Retina (tissue), 1 donor: ENCODE data around the gene OR2D2.
A peak's percentile ranks its signal among the peaks of the same experiment; 100 is the strongest.
"Not testable (repeated sequence)": the region's sequence is repeated elsewhere in the genome, so short reads cannot be mapped to it uniquely, and the experiment has no call there.

Experiments
- DNase-seq: peaks from one replicate; pipeline ENCODE4 v3.0.0-alpha.2; 2016

The OR2D2 gene

DNA sequence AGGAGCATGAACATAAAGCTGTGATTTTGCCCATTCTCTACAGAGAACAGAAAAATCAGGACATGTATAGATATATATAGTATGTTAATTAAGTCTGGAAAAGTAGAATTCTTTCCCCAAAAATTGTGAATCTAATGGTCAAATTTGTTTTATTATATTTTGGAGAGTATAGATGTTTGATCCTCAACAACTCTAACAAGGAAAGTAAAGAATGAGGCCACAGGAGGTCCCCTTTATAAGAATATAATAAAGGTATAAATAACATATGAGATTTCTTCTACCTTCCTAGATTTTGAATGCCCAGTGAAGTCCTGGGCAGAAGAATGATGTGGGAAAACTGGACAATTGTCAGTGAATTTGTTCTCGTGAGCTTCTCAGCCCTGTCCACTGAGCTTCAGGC, 16.0 kb downstream of the OR2D2 start, which contains the start of gene OR10A4:
TSS of gene OR10A4 (plus strand) at position 301 of the 400 bp plus-strand sequence. CDS start at position 324, 23 bp downstream.
- no peak for DNase-seq

DNA sequence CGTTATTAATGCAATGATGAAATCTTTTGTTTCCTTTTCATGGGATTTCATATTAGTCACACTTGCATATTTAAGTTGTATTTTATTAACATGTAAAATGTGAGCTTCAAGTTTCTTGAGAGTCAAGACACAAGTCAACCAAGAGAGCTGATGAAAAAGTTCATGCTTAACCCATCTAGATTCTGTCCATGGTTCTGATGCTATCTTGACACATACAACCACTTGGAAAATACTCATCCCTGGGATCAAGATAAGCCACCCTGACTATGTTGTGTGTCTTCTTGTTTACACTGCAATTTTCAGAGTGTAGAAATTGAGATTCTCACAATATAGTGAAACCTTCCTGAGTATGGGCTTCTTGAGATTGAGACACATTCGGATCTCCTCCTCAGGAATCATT, 16.5 kb downstream of the OR2D2 start:
- no peak for DNase-seq

DNA sequence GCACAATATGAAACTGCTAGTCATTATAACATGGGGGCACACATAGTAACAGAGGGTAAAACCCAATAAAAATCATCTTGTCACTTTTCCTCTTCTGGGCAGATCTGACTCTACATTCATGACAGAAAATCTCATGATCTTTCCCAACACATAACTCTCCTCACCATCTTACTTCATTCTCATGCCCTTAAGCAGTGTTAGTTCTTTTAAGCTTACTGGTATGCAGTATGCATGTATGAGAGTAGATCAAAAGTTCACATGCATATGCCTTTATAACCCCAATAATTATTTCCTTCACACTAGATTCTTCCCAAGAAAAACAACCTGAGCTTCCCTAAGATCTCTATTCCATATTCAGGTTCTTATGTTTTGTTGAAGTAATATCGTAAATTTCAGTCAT, 21.0 kb downstream of the OR2D2 start:
- no peak for DNase-seq

DNA sequence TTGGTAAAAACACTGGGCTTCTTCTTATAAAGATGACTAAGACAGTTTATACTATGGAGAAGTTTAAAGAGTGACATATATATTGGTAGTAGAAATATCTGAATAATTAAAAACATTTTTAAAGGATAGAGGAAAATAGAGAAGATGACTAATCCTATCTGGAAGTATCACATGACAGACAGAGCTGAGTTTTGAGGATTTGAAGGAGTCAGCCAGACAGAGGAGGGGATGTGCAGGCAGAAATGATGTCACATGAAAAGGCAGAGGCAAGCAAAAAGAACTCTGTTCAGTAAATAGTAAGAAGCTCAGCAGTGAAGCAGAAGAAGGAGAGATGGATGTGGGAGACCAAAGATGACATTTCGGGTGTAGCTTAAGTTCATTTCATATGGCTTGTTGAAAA, 27.9 kb downstream of the OR2D2 start:
- no peak for DNase-seq

DNA sequence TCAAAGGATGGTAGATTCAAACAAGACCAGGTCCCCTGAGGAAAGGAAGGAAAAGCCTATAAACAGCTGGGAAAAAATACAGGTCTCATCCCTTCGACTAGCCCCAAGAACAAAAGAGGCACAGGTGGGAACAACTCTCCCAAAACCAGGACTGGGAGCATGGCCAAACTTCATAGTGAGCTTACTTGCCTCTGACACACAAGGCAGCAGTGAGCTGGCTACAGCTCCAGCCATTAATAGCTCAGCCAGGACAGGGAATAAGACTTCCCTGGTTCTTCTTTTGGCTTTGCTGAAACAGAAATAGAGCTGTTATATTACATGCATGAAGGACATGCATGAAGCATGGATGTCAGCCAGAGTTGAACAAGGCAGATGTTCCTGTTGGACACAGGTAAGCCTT, 29.3 kb downstream of the OR2D2 start, which contains the start of gene OR10A2:
TSS of gene OR10A2 (plus strand) at position 97 of the 400 bp plus-strand sequence. CDS start 6,698 bp downstream, outside the sequence.
- DNase-seq, result no peak

GRCh38 chr11:6856871-6857270, 35.4 kb downstream of the OR2D2 start:
- DNase-seq, result no peak

DNA sequence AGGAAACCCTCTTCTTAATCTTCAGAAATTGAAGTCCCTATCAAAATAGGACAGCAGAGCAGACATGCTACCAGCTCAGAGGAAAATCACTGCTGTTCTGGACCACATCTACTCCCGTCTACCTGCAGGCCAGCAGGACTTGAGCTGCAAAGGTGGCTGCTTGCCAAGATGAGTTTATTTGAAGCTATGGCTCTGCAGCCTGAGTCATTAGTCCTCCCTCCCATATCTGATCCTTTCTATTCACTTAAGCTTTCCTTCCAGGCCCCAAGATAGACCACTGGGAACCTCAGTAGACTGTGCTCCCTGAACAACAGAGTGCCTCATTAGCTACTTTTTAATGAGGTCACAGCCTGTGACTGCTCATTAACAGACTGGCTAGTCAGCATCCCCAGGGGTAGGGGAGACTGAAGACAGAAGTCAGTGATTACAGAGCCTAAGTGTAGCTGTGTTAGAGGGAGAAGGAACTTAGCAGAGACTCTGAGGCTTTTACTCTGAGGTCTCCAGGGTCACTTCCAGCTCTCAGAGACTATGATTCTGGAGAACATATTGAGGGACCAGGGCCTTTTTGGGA, 36.2 kb downstream of the OR2D2 start:
- DNase-seq, result peak; percentile 55

GRCh38 chr11:6854801-6855200, 37.5 kb downstream of the OR2D2 start:
- not testable (repeated sequence) for DNase-seq

DNA sequence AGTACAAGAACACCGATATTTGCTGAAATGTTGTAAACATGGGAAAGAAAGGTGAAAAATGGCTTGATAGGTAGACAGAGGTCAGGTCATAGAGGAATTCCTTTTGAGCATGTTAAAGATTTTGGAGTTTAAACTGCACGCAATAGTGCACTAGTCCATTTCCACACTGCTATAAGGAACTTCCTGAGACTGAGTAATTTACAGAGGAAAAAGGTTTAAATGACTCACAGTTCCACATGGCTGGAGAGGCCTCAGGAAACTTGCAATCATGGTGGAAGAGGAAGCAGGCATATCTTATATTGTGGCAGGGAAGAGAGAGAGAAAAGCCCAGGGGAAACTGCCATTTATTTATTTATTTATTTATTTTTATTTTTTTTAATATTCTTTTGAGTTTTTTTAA, 41.8 kb downstream of the OR2D2 start:
- no peak for DNase-seq

DNA sequence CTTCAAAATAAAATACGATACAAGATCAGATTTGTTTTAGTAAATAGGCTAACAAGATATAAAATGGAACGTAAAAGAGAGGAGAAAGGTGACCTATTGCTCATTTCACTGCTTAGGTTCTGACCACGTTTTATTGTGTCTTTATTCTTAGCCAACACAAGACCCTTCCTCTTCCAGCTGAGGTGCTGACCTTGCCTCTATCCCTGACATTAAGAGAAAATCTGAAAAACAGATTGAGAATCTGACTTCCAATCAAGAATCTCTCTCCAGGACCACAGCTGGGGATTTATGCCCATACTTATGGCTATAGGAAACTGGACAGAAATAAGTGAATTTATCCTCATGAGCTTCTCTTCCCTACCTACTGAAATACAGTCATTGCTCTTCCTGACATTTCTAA, 46.9 kb downstream of the OR2D2 start, which contains the start of gene OR10A5:
TSS of gene OR10A5 (plus strand) at position 301 of the 400 bp plus-strand sequence. CDS start at position 301, 0 bp downstream.
- DNase-seq, result no peak

DNA sequence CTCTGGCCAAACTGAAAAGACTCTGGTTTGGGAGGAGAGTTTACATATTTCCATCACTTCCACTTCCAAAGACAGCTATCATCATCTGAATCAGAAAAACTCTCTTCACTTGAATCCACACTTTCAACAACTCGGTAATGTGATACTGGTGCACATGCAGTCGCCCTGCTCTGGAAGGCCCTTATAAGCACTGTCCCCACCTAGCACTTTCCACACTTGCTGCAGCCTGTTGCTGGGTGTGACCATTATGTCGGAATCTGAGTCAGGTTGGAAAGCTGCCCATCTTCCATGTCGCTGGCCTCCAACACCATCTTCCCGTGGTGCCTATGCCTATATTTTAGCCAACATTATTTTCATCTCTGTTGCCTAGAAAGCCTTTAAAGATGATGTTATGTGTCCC, 47.9 kb downstream of the OR2D2 start:
- no peak for DNase-seq

DNA sequence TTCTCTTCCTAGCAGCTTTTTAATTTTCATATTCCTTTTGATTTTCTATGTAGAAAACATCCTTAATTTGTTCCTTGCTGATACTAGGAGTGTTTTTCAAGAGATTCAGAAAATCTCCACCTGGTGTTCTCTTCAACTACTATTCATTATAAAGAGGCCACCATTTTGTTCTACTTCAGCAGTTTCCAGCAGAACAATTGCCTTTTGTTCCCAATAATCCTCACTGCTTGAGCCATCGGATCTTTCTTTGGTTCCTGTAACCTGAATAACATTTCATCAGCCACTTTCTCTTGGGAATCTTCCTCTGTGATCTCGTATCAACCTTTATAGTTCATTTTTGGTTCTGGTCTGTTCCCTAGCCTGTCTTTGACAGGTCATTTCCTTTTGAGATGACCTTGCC, 48.6 kb downstream of the OR2D2 start:
- no peak for DNase-seq

DNA sequence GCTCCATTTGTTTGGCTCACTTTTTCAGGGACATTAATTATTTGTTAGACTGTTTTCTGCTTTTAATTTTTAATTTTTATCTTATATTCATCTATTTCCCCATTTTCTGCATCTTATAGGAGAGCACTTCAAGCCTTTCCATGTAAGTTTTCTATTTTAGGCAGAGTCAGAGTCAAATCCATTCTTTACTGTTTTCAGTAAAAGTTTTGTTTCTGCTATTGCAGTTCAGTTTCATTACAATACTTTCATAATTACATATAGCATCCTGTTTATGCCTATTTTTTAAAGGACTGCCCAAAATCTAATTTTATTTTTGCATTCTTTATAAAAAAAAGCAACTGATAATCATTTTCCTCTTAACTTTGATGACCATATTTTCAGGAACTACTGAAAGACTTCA, 50.6 kb downstream of the OR2D2 start:
- DNase-seq, result no peak
